Measurements from ENCODE around the gene CBFB. TPM values are rescaled to one million over a fixed set of nuclear protein-coding genes. Genes with fewer than 3 reads are reported as not detected.
A peak's percentile ranks its signal among the peaks of the same experiment; 100 is the strongest.

CBFB gene
- total RNA-seq, 2 donors from 2014 or later = 25.7 to 49.3 TPM

GRCh38 chr16:67150047-67150832 lies 121.3 kb downstream of the CBFB start:
- Histone ChIP-seq H3K4me1 (peaks cover 0 to 26% of the 10 kb centered on the region in 2 donors), H3K4me3 (peak overlapping the region; percentile 62 to 71), H3K9me3 (no peaks in the 10 kb centered on the region), H3K27me3 (no peaks in the 10 kb centered on the region), H3K36me3 (peaks cover 25% of the 10 kb centered on the region), H3K27ac (peak overlapping the region; percentile 86 to 93)
- TF ChIP-seq, protein P1, sequence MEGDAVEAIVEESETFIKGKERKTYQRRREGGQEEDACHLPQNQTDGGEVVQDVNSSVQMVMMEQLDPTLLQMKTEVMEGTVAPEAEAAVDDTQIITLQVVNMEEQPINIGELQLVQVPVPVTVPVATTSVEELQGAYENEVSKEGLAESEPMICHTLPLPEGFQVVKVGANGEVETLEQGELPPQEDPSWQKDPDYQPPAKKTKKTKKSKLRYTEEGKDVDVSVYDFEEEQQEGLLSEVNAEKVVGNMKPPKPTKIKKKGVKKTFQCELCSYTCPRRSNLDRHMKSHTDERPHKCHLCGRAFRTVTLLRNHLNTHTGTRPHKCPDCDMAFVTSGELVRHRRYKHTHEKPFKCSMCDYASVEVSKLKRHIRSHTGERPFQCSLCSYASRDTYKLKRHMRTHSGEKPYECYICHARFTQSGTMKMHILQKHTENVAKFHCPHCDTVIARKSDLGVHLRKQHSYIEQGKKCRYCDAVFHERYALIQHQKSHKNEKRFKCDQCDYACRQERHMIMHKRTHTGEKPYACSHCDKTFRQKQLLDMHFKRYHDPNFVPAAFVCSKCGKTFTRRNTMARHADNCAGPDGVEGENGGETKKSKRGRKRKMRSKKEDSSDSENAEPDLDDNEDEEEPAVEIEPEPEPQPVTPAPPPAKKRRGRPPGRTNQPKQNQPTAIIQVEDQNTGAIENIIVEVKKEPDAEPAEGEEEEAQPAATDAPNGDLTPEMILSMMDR (IDR thresholded peaks at IDR 0.05) = no peak
- DNase-seq (ENCODE audit: low spot score) = no peak

Other genes starting within 250 kb of the CBFB start
- gene TERB1, start 227.6 kb upstream of the CBFB start, total RNA-seq = not detected
- gene NAE1, start 198.2 kb upstream of the CBFB start, total RNA-seq = 10 to 100 TPM; 25.6 to 27.3 TPM
- not detected for gene CA7, start 184.7 kb upstream of the CBFB start, total RNA-seq
- 1 to 10 TPM; 1.7 to 3.4 TPM for gene PDP2, start 148.6 kb upstream of the CBFB start, total RNA-seq
- gene CDH16, start 110.3 kb upstream of the CBFB start, total RNA-seq = 1 to 10 TPM in 1 of 2 donors, under 1 TPM in 1; 0.79 to 1.4 TPM
- gene RRAD, start 103.6 kb upstream of the CBFB start, total RNA-seq = 100 to 1,000 TPM; 173 to 266 TPM
- gene CIAO2B, start 94.7 kb upstream of the CBFB start, total RNA-seq = 100 to 1,000 TPM in 1 of 2 donors, 10 to 100 TPM in 1; 75.3 to 118 TPM
- gene CES2, start 93.6 kb upstream of the CBFB start, total RNA-seq = 10 to 100 TPM; 33.1 to 51.4 TPM
- under 1 TPM; 0.16 to 0.89 TPM for gene CES3, start 67.9 kb upstream of the CBFB start, total RNA-seq
- 10 to 100 TPM in 1 of 2 donors, 1 to 10 TPM in 1; 7.8 to 20.6 TPM for gene CES4A, start 40.6 kb upstream of the CBFB start, total RNA-seq
- 10 to 100 TPM; 10.3 TPM for gene PHAF1, start 80.8 kb downstream of the CBFB start, total RNA-seq
- 10 to 100 TPM; 12.2 to 31.6 TPM for gene B3GNT9, start 121.8 kb downstream of the CBFB start, total RNA-seq
- gene TRADD, start 130.8 kb downstream of the CBFB start, total RNA-seq = 10 to 100 TPM; 12.8 to 16.1 TPM
- gene FBXL8, start 130.8 kb downstream of the CBFB start, total RNA-seq = 10 to 100 TPM in 1 of 2 donors, 1 to 10 TPM in 1; 9.5 to 11.6 TPM
- 100 to 1,000 TPM in 1 of 2 donors, 10 to 100 TPM in 1; 15.3 to 157 TPM for gene HSF4, start 135.6 kb downstream of the CBFB start, total RNA-seq
- 100 to 1,000 TPM in 1 of 2 donors, 10 to 100 TPM in 1; 87.5 to 103 TPM for gene NOL3, start 141.4 kb downstream of the CBFB start, total RNA-seq
- 1 to 10 TPM; 4.2 to 7.8 TPM for gene MATCAP1, start 154.8 kb downstream of the CBFB start, total RNA-seq
- gene EXOC3L1, start 161.0 kb downstream of the CBFB start, total RNA-seq = 1 to 10 TPM; 2.2 to 2.5 TPM
- gene E2F4, start 163.0 kb downstream of the CBFB start, total RNA-seq = 10 to 100 TPM; 53.8 to 70.3 TPM
- 1 to 10 TPM in 1 of 2 donors, under 1 TPM in 1; 0.37 to 2.2 TPM for gene ELMO3, start 170.0 kb downstream of the CBFB start, total RNA-seq
- 10 to 100 TPM; 16.9 to 27.8 TPM for gene TMEM208, start 198.0 kb downstream of the CBFB start, total RNA-seq
- 10 to 100 TPM in 1 of 2 donors, 1 to 10 TPM in 1; 5.3 to 11.6 TPM for gene FHOD1, start 218.3 kb downstream of the CBFB start, total RNA-seq
- 1 to 10 TPM; 1.5 to 2.4 TPM for gene SLC9A5, start 219.8 kb downstream of the CBFB start, total RNA-seq